Activated T-cell treated with anti-CD3 and anti-CD28 coated beads, Interleukin-2, amount 50 U/mL, for 4 hours (primary cell): ENCODE measurements around the gene IGF2BP2. TPM values are rescaled to one million over a fixed set of nuclear protein-coding genes. Genes with fewer than 3 reads are reported as not detected.
A peak's percentile ranks its signal among the peaks of the same experiment; 100 is the strongest.

Source experiments
- ATAC-seq, 2 donors: fragments of 200-7000 bp; cut with Tn5 transposase; one replicate each; pipeline ENCODE4 v1.10.0; 2021
- DNase-seq: peaks from one replicate; pipeline ENCODE4 v3.0.0-alpha.2; 2020
- H3K27me3 Mint-ChIP-seq: one replicate; pipeline ENCODE4 v1.8.0; 2021; ENCODE audit warnings: low read depth, mixed read lengths
- H3K36me3 Mint-ChIP-seq: one replicate; pipeline ENCODE4 v1.8.0; 2022; ENCODE audit warnings: mixed read lengths; ENCODE audit not compliant: insufficient read depth
- H3K4me1 Mint-ChIP-seq: one replicate; pipeline ENCODE4 v1.8.0; 2021; ENCODE audit warnings: low read depth, mixed read lengths
- H3K4me3 Mint-ChIP-seq: one replicate; pipeline ENCODE4 v1.8.0; 2021; ENCODE audit warnings: mild to moderate bottlenecking, moderate library complexity, mixed read lengths
- H3K9me3 Mint-ChIP-seq: one replicate; pipeline ENCODE4 v1.8.0; 2021; ENCODE audit warnings: mixed read lengths
- total RNA-seq, 3 donors: library from RNA; stranded (reverse); gene quantifications; one replicate each; pipeline ENCODE4 v1.2.1, GENCODE V29; 2021

Gene IGF2BP2
- total RNA-seq, 3 donors from 2014 or later, result 0.43 to 0.79 (median 0.53) TPM

- no peak for DNase-seq
- no peak for ATAC-seq
- Mint-ChIP-seq H3K9me3 (no peaks in the 10 kb centered on the region), H3K27me3 (no peaks in the 10 kb centered on the region), H3K4me3 (no peak overlapping the region), H3K4me1 (no peaks in the 10 kb centered on the region), H3K36me3 (peaks cover 29% of the 10 kb centered on the region)
Measured at GRCh38 chr3:185623939-185624665, 200.7 kb downstream of the IGF2BP2 start.

GRCh38 chr3:185613016-185613415 lies 211.8 kb downstream of the IGF2BP2 start:
- Mint-ChIP-seq H3K36me3 (peaks cover 44% of the 10 kb centered on the region), H3K4me1 (peaks cover 2% of the 10 kb centered on the region), H3K4me3 (peak overlapping the region; percentile 23), H3K27me3 (no peaks in the 10 kb centered on the region), H3K9me3 (no peaks in the 10 kb centered on the region)
- ATAC-seq, result no peak
- DNase-seq, result no peak

GRCh38 chr3:185606196-185606595 lies 218.6 kb downstream of the IGF2BP2 start:
- DNase-seq (no peak), ATAC-seq (no peak)
- Mint-ChIP-seq H3K27me3 (no peaks in the 10 kb centered on the region), H3K9me3 (no peaks in the 10 kb centered on the region), H3K4me1 (peaks cover 2% of the 10 kb centered on the region), H3K36me3 (peaks cover 37% of the 10 kb centered on the region), H3K4me3 (no peak overlapping the region)

- Mint-ChIP-seq H3K4me1 (peaks cover 2% of the 10 kb centered on the region), H3K4me3 (no peak overlapping the region), H3K27me3 (no peaks in the 10 kb centered on the region), H3K36me3 (peaks cover 38% of the 10 kb centered on the region), H3K9me3 (no peaks in the 10 kb centered on the region)
- DNase-seq (no peak), ATAC-seq (no peak)
Measured at GRCh38 chr3:185605566-185605965, 219.3 kb downstream of the IGF2BP2 start.

- Mint-ChIP-seq H3K4me1 (peaks cover 6% of the 10 kb centered on the region), H3K9me3 (no peaks in the 10 kb centered on the region), H3K36me3 (peaks cover 21% of the 10 kb centered on the region), H3K27me3 (no peaks in the 10 kb centered on the region), H3K4me3 (no peak overlapping the region)
- ATAC-seq, result no peak
- DNase-seq, result no peak
Measured at GRCh38 chr3:185595526-185595925, 229.3 kb downstream of the IGF2BP2 start.

- H3K4me1 Mint-ChIP-seq, result peaks cover 9% of the 10 kb centered on the region
- no peak overlapping the region for H3K4me3 Mint-ChIP-seq
- H3K9me3 Mint-ChIP-seq, result no peaks in the 10 kb centered on the region
- DNase-seq, result no peak
- ATAC-seq, result no peak
- H3K36me3 Mint-ChIP-seq, result peaks cover 17% of the 10 kb centered on the region
- no peaks in the 10 kb centered on the region for H3K27me3 Mint-ChIP-seq
Measured at GRCh38 chr3:185594073-185594472, 230.8 kb downstream of the IGF2BP2 start.

Other genes with a start within 250 kb of the IGF2BP2 start
- 10 to 100 TPM; 33.0 to 43.4 (median 40.3) TPM for gene SENP2, start 238.7 kb downstream of the IGF2BP2 start, total RNA-seq
- 100 to 1,000 TPM; 348 to 373 (median 355) TPM for gene TRA2B, start 113.0 kb upstream of the IGF2BP2 start, total RNA-seq